ENCODE results near the gene GABBR1. TPM values are rescaled to one million over a fixed set of nuclear protein-coding genes. Genes with fewer than 3 reads are reported as not detected.

The GABBR1 gene
- total RNA-seq, 1 donor: 7.6 TPM

DNA sequence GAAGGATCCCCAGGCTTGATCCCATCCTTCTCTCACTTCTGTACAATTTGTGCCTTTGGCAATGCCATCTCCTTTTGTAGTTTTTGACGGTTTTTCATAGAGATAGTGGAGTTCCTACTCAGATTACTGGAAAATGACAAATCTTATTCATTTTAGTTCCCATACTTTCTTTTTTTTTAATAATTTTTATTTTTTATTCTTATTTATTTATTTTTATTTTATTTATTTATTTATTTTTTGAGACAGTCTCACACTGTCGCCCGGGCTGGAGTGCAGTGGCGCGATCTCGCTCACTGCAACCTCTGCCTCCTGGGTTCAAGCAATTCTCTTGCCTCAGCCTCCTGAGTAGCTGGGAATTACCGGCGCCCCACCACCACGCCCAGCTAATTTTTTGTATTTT is 4.3 kb upstream of the GABBR1 start:
- H3K4me3 ChIP-seq (ENCODE audit: insufficient read depth, low read length): no peak overlapping the region
- no peaks in the 10 kb centered on the region for H4K20me1 ChIP-seq (ENCODE audit: insufficient read depth, low read length)
- no peaks in the 10 kb centered on the region for H3K4me1 ChIP-seq (ENCODE audit: insufficient read depth, low read length)
- TF ChIP-seq, protein P1, sequence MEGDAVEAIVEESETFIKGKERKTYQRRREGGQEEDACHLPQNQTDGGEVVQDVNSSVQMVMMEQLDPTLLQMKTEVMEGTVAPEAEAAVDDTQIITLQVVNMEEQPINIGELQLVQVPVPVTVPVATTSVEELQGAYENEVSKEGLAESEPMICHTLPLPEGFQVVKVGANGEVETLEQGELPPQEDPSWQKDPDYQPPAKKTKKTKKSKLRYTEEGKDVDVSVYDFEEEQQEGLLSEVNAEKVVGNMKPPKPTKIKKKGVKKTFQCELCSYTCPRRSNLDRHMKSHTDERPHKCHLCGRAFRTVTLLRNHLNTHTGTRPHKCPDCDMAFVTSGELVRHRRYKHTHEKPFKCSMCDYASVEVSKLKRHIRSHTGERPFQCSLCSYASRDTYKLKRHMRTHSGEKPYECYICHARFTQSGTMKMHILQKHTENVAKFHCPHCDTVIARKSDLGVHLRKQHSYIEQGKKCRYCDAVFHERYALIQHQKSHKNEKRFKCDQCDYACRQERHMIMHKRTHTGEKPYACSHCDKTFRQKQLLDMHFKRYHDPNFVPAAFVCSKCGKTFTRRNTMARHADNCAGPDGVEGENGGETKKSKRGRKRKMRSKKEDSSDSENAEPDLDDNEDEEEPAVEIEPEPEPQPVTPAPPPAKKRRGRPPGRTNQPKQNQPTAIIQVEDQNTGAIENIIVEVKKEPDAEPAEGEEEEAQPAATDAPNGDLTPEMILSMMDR (IDR thresholded peaks at IDR 0.05; ENCODE audit: extremely low read depth, low read depth, low read length): no peak
- H3K4me2 ChIP-seq (ENCODE audit: insufficient read depth, low read length): no peak overlapping the region
- no peak overlapping the region for H2AFZ ChIP-seq (ENCODE audit: low read length)
- no peaks in the 10 kb centered on the region for H3K79me2 ChIP-seq (ENCODE audit: insufficient read depth, low read length)
- no peaks in the 10 kb centered on the region for H3K36me3 ChIP-seq (ENCODE audit: insufficient read depth, low read length)
- no peaks in the 10 kb centered on the region for H3K9me3 ChIP-seq (ENCODE audit: low read depth, low read length)
- H3K27me3 ChIP-seq (ENCODE audit: insufficient read depth, low read length): peaks cover 3% of the 10 kb centered on the region
- DNase-seq (ENCODE audit: insufficient read length, low spot score, missing footprints): no peak
- no peak overlapping the region for H3K27ac ChIP-seq (ENCODE audit: low read depth, low read length)

DNA sequence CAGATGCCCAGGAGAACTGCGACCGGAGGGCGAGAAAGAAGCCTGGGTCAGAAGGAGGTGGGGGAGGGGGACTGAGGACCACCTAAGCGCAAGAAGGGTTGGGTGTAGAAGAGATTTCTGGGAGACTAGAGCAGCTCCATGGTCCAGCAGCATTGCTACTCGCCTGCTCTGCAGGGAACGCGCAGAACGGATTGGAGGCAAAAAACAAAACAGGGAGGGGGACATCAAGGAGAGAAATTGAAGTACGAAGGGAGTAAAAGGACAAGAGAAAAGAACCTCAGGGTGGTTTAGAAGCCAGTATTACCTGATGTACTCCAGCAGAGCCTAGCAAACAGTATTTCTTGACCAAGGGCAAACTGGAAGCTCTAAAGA is 537 bp upstream of the GABBR1 start:
- peaks cover 7% of the 10 kb centered on the region for H4K20me1 ChIP-seq (ENCODE audit: insufficient read depth, low read length)
- H3K79me2 ChIP-seq (ENCODE audit: insufficient read depth, low read length): peaks cover 3% of the 10 kb centered on the region
- DNase-seq (ENCODE audit: insufficient read length, low spot score, missing footprints): no peak
- no peak overlapping the region for H3K27ac ChIP-seq (ENCODE audit: low read depth, low read length)
- peak overlapping the region; percentile 78 for H3K4me3 ChIP-seq (ENCODE audit: insufficient read depth, low read length)
- H3K4me1 ChIP-seq (ENCODE audit: insufficient read depth, low read length): peaks cover 20% of the 10 kb centered on the region
- TF ChIP-seq, protein P1 (IDR thresholded peaks at IDR 0.05; ENCODE audit: extremely low read depth, low read depth, low read length): no peak
- peak overlapping the region; percentile 89 for H3K4me2 ChIP-seq (ENCODE audit: insufficient read depth, low read length)
- no peaks in the 10 kb centered on the region for H3K27me3 ChIP-seq (ENCODE audit: insufficient read depth, low read length)
- H3K36me3 ChIP-seq (ENCODE audit: insufficient read depth, low read length): no peaks in the 10 kb centered on the region
- H2AFZ ChIP-seq (ENCODE audit: low read length): peak overlapping the region; percentile 85
- no peaks in the 10 kb centered on the region for H3K9me3 ChIP-seq (ENCODE audit: low read depth, low read length)

DNA sequence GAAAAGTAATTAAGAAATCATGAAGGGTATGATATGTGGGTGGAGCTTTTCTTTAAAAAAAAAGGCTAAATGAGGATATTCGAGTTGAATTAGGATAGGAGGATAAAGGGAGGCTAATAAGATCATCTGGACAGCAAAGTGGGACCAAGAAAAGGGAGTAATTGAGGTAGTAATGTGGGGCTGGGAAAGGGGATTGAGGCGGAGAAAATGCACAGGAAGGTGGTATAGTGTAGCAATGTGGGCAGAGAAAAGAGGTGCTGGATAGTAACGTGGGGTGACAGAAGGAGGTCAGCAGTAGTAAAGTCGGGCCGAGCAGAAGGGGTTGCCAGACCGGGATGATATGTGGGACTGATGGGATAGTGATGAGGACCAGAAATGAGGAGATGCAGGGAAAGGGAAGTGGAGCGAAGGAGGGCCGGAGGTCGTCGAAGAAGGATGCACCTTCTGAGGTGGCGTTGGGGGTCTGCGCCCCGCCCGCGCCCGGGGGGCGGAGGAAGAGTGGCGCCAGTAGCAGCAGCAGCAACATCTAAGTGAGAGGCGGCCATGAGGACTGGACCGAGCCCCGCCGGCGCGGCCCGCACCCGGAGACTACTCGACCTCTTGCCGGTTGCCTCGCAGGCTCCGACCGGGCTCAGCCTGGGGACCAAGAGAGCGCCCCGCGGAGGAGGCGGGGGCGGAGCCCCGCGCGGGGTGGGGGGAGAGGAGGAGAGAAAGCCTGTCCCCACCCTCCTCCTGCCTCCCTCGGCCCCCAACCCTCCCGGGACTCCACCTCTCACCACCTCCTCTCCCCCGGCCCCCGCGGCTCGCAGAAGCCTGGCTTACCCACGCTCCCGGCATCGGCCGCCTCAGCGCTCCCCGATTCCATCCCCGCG is 887 bp downstream of the GABBR1 start:
- H3K36me3 ChIP-seq (ENCODE audit: insufficient read depth, low read length): no peaks in the 10 kb centered on the region
- no peaks in the 10 kb centered on the region for H3K9me3 ChIP-seq (ENCODE audit: low read depth, low read length)
- H3K27me3 ChIP-seq (ENCODE audit: insufficient read depth, low read length): no peaks in the 10 kb centered on the region
- peak overlapping the region; percentile 78 for H3K4me3 ChIP-seq (ENCODE audit: insufficient read depth, low read length)
- DNase-seq (ENCODE audit: insufficient read length, low spot score, missing footprints): peak; percentile 89
- H3K79me2 ChIP-seq (ENCODE audit: insufficient read depth, low read length): peaks cover 3% of the 10 kb centered on the region
- no peak overlapping the region for H3K27ac ChIP-seq (ENCODE audit: low read depth, low read length)
- H3K4me2 ChIP-seq (ENCODE audit: insufficient read depth, low read length): peak overlapping the region; percentile 89
- TF ChIP-seq, protein P1 (IDR thresholded peaks at IDR 0.05; ENCODE audit: extremely low read depth, low read depth, low read length): no peak
- H4K20me1 ChIP-seq (ENCODE audit: insufficient read depth, low read length): peaks cover 7% of the 10 kb centered on the region
- peak overlapping the region; percentile 68 for H2AFZ ChIP-seq (ENCODE audit: low read length)
- peaks cover 24% of the 10 kb centered on the region for H3K4me1 ChIP-seq (ENCODE audit: insufficient read depth, low read length)

DNA sequence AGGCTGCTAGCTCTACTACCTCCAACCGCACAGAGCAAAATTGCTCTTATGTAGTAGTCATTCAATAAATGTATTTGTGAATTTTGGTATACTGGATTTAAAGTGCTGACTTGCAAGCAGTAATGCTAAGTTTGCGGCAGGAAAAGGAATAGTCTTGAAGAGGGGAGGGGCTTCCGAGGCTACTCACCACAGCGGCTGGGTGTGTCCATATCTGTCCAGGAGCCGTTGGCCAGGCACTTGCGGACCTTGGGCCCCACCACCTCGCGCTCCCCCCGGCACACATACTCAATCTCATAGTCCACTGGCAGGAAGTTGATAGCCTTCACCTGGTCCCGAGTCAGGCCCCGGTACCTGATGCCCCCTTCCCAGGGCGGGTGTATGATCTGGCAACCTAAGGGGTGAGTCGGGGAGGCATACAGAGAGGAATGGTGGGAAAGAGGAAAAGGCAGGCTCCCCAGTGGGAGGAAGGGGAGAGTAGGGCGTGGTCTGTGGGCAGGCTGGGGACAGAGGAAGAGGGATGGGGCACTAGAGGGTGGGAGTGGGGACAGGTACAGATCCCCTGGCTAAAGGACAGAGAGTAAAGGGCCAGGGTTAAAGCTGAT is 1.7 kb downstream of the GABBR1 start:
- TF ChIP-seq, protein P1 (IDR thresholded peaks at IDR 0.05; ENCODE audit: extremely low read depth, low read depth, low read length): no peak
- no peak overlapping the region for H2AFZ ChIP-seq (ENCODE audit: low read length)
- H3K4me2 ChIP-seq (ENCODE audit: insufficient read depth, low read length): peak overlapping the region; percentile 89
- H3K4me1 ChIP-seq (ENCODE audit: insufficient read depth, low read length): peaks cover 24% of the 10 kb centered on the region
- no peak overlapping the region for H3K4me3 ChIP-seq (ENCODE audit: insufficient read depth, low read length)
- H3K27me3 ChIP-seq (ENCODE audit: insufficient read depth, low read length): no peaks in the 10 kb centered on the region
- no peak overlapping the region for H3K27ac ChIP-seq (ENCODE audit: low read depth, low read length)
- H3K9me3 ChIP-seq (ENCODE audit: low read depth, low read length): no peaks in the 10 kb centered on the region
- peak; percentile 61 for DNase-seq (ENCODE audit: insufficient read length, low spot score, missing footprints)
- peaks cover 7% of the 10 kb centered on the region for H4K20me1 ChIP-seq (ENCODE audit: insufficient read depth, low read length)
- H3K79me2 ChIP-seq (ENCODE audit: insufficient read depth, low read length): peaks cover 3% of the 10 kb centered on the region
- no peaks in the 10 kb centered on the region for H3K36me3 ChIP-seq (ENCODE audit: insufficient read depth, low read length)

All from osteoblast (primary cell).